ENCODE results near the gene GANAB. TPM values are rescaled to one million over a fixed set of nuclear protein-coding genes. Genes with fewer than 3 reads are reported as not detected.

The GANAB gene
- polyA plus RNA-seq, 3 donors = 99.7 to 116 (median 109) TPM

DNA sequence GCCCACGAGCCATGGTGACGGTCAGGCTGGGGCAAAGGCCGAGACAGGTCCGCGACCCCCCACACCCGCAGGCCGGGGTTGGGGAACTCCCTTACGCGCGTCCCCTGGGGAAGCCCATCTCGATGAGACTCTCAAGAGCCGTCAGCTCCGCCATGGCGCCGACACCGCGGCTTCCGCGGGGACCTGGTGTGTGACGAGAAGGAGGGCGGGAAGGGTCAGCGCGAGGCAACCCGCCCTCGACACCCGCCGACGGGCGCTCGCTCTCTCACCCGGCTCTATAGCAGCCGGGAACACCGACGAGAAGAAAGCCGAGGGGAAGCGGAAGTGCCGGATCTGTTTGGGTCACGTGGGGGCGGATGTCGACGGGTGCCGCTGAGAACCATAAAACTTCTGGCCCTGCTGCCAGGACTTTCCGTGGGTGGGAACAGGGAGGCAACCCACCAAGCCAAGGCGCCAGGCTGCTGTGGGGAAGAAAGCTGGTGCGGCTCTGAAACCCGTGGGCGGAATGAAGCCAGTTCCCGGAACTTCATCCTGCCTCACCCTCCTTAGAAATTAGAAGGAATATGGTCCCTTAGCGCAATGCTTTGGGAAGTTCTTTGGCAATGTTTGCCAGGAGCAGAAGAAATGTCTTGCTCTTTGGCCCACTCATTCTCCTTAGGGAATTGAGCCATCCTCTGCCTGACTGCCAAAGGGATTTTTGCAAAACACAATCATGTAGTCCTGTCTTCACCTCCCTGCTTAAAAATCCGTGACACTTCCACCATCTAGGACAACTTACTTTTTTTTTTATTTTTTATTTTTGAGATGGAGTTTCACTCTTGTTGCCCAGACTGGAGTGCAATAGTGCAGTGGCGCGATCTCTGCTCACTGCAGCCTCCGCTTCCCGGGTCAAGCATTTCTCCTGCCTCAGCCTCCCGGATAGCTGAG lies 32.6 kb upstream of the GANAB start, which contains the start of gene UBXN1:
TSS of gene UBXN1 (minus strand) at position 304 of the 927 bp plus-strand sequence. CDS start at position 154, 150 bp downstream.
- H3K27me3 Mint-ChIP-seq (ENCODE audit: low read depth in 3 of 3) = peaks cover 0 to 3% (median 2%) of the 10 kb centered on the region in 3 donors
- peak within 1 kb of the TSS; percentile 99 for H3K9ac ChIP-seq (ENCODE audit: insufficient read depth, low read length, poor library complexity, severe bottlenecking)
- no peaks in the 10 kb centered on the region for H3K27me3 ChIP-seq (ENCODE audit: control insufficient read depth in 2 of 2, insufficient read depth in 2 of 2, low read length in 2 of 2)
- H3K27ac Mint-ChIP-seq = peak within 1 kb of the TSS; percentile 89 to 96 (median 93)
- peaks cover 28 to 37% of the 10 kb centered on the region in 2 donors for H3K36me3 Mint-ChIP-seq
- H3K27ac ChIP-seq (ENCODE audit: low read depth in 1 of 2, low read length in 2 of 2) = peak within 1 kb of the TSS; percentile 83 to 97
- peaks cover 22 to 34% of the 10 kb centered on the region in 2 donors for H3K36me3 ChIP-seq (replicated peaks in 1 of 2; ENCODE audit: control insufficient read depth in 1 of 2, insufficient read depth in 2 of 2, low read length in 2 of 2)
- peak within 1 kb of the TSS; percentile 95 for H2AFZ ChIP-seq (ENCODE audit: insufficient read depth, low read depth, low read length, poor library complexity, severe bottlenecking)
- intact Hi-C loops (cut with micrococcal nuclease) = loop anchor here in 1 of 2 donors (2.0 kb wide), 2 partner anchors 14 to 26 kb away; partner anchors contain the start of genes C11orf98, CSKMT and INTS5
- TF ChIP-seq, protein P1, sequence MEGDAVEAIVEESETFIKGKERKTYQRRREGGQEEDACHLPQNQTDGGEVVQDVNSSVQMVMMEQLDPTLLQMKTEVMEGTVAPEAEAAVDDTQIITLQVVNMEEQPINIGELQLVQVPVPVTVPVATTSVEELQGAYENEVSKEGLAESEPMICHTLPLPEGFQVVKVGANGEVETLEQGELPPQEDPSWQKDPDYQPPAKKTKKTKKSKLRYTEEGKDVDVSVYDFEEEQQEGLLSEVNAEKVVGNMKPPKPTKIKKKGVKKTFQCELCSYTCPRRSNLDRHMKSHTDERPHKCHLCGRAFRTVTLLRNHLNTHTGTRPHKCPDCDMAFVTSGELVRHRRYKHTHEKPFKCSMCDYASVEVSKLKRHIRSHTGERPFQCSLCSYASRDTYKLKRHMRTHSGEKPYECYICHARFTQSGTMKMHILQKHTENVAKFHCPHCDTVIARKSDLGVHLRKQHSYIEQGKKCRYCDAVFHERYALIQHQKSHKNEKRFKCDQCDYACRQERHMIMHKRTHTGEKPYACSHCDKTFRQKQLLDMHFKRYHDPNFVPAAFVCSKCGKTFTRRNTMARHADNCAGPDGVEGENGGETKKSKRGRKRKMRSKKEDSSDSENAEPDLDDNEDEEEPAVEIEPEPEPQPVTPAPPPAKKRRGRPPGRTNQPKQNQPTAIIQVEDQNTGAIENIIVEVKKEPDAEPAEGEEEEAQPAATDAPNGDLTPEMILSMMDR (IDR thresholded peaks at IDR 0.05) = no peak
- 12% methylated on average over 32 of the region's 55 CpGs for WGBS (ENCODE audit: insufficient coverage)
- peak within 1 kb of the TSS; percentile 77 to 98 (median 93) for H3K4me3 ChIP-seq (replicated peaks in 1 of 3; ENCODE audit: low read depth in 2 of 3, low read length in 3 of 3)
- peaks cover 24% of the 10 kb centered on the region for H4K20me1 ChIP-seq (ENCODE audit: insufficient read depth, low read length)
- H3K4me1 Mint-ChIP-seq = peaks cover 33% of the 10 kb centered on the region
- no peaks in the 10 kb centered on the region for H3K9me3 ChIP-seq (replicated peaks in 1 of 2; ENCODE audit: control insufficient read depth in 1 of 2, insufficient read depth in 1 of 2, low read length in 2 of 2)
- H3K4me2 ChIP-seq (replicated peaks; ENCODE audit: extremely low read depth, low read length, poor library complexity, severe bottlenecking) = peak within 1 kb of the TSS; percentile 92
- H3K4me1 ChIP-seq (ENCODE audit: control insufficient read depth in 1 of 2, insufficient read depth in 2 of 2, low read length in 2 of 2) = peaks cover 13 to 29% of the 10 kb centered on the region in 2 donors
- H3K79me2 ChIP-seq (ENCODE audit: insufficient read depth, low read length) = peaks cover 47% of the 10 kb centered on the region
- DNase-seq = peak; percentile 82 to 87 (median 85)
- H3K9me3 Mint-ChIP-seq = no peaks in the 10 kb centered on the region
- H3K4me3 Mint-ChIP-seq = peak within 1 kb of the TSS; percentile 87 to 93

DNA sequence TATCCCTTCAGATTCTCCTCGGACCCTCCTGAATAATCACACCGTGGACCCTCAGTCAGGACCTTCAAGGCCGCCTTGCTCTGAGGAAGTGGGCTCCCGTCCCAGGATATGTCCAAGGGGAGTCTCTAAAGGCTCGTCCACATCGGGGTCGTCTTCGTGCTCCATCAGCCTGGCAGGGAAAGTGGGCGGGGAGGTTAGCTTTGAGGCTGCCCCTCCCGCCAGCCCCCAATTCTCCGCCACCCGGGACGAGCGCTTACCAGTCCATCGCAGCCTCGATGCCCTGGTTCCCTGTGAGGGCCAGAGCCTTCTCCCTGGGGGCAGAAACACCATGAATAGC lies 32.0 kb upstream of the GANAB start:
- Mint-ChIP-seq H3K9me3 (no peaks in the 10 kb centered on the region), H3K27ac (peak overlapping the region; percentile 89 to 96 (median 93)), H3K36me3 (peaks cover 31 to 43% of the 10 kb centered on the region in 2 donors), H3K4me1 (peaks cover 37% of the 10 kb centered on the region), H3K27me3 (ENCODE audit: low read depth in 3 of 3) (peaks cover 0 to 3% (median 2%) of the 10 kb centered on the region in 3 donors), H3K4me3 (peak overlapping the region; percentile 87 to 93)
- Histone ChIP-seq H3K4me2 (replicated peaks; ENCODE audit: extremely low read depth, low read length, poor library complexity, severe bottlenecking) (peak overlapping the region; percentile 92), H4K20me1 (ENCODE audit: insufficient read depth, low read length) (peaks cover 24% of the 10 kb centered on the region), H3K79me2 (ENCODE audit: insufficient read depth, low read length) (peaks cover 53% of the 10 kb centered on the region), H3K9ac (ENCODE audit: insufficient read depth, low read length, poor library complexity, severe bottlenecking) (peak overlapping the region; percentile 99), H3K27me3 (ENCODE audit: control insufficient read depth in 2 of 2, insufficient read depth in 2 of 2, low read length in 2 of 2) (no peaks in the 10 kb centered on the region), H2AFZ (ENCODE audit: insufficient read depth, low read depth, low read length, poor library complexity, severe bottlenecking) (peak overlapping the region; percentile 95), H3K4me3 (replicated peaks in 1 of 3; ENCODE audit: low read depth in 2 of 3, low read length in 3 of 3) (peak overlapping the region; percentile 77 to 98 (median 93)), H3K9me3 (replicated peaks in 1 of 2; ENCODE audit: control insufficient read depth in 1 of 2, insufficient read depth in 1 of 2, low read length in 2 of 2) (no peaks in the 10 kb centered on the region), H3K4me1 (ENCODE audit: control insufficient read depth in 1 of 2, insufficient read depth in 2 of 2, low read length in 2 of 2) (peaks cover 16 to 33% of the 10 kb centered on the region in 2 donors), H3K27ac (ENCODE audit: low read depth in 1 of 2, low read length in 2 of 2) (peak overlapping the region; percentile 83 to 97), H3K36me3 (replicated peaks in 1 of 2; ENCODE audit: control insufficient read depth in 1 of 2, insufficient read depth in 2 of 2, low read length in 2 of 2) (peaks cover 23 to 41% of the 10 kb centered on the region in 2 donors)
- WGBS (ENCODE audit: insufficient coverage) = 3% methylated on average over 6 of the region's 16 CpGs
- TF ChIP-seq, protein P1 (IDR thresholded peaks at IDR 0.05) = no peak
- intact Hi-C loops (cut with micrococcal nuclease) = loop anchor here in 1 of 2 donors (2.0 kb wide), 2 partner anchors 14 to 26 kb away; partner anchors contain the start of genes C11orf98, CSKMT and INTS5
- DNase-seq = no peak
